GM08714 (cell line): ENCODE measurements around the gene PPP2R2C.

Experiments used
- H3K4me3 ChIP-seq: fragments of 200-500 bp; sonication (Bioruptor generic); 2 replicates; pipeline ENCODE4 v1.5.1; 2014; ENCODE audit warnings: mild to moderate bottlenecking, low read length, inconsistent platforms
- ZNF274 ChIP-seq: IDR thresholded peaks from 2 replicates; pipeline ENCODE4 v1.6.1; 2012; ENCODE audit warnings: mild to moderate bottlenecking, low read depth, low read length

The PPP2R2C gene

GRCh38 chr4:6378493-6379445 lies 93.6 kb downstream of the PPP2R2C start:
- no peak overlapping the region for H3K4me3 ChIP-seq
- no peak for TF ChIP-seq ZNF274

GRCh38 chr4:6377626-6378492 lies 94.6 kb downstream of the PPP2R2C start:
- no peak overlapping the region for H3K4me3 ChIP-seq
- no peak for TF ChIP-seq ZNF274

GRCh38 chr4:6375620-6376295 lies 96.7 kb downstream of the PPP2R2C start:
- no peak overlapping the region for H3K4me3 ChIP-seq
- no peak for TF ChIP-seq ZNF274

- H3K4me3 ChIP-seq: no peak overlapping the region
- TF ChIP-seq ZNF274: no peak
Measured at GRCh38 chr4:6374575-6374974, 97.8 kb downstream of the PPP2R2C start.

GRCh38 chr4:6373541-6374410 lies 98.6 kb downstream of the PPP2R2C start:
- TF ChIP-seq ZNF274: no peak
- no peak overlapping the region for H3K4me3 ChIP-seq

GRCh38 chr4:6372649-6373525 lies 99.5 kb downstream of the PPP2R2C start:
- no peak for TF ChIP-seq ZNF274
- no peak overlapping the region for H3K4me3 ChIP-seq

- H3K4me3 ChIP-seq: no peak overlapping the region
- no peak for TF ChIP-seq ZNF274
Measured at GRCh38 chr4:6371812-6372211, 100.6 kb downstream of the PPP2R2C start.

GRCh38 chr4:6371271-6371670 lies 101.1 kb downstream of the PPP2R2C start:
- no peak overlapping the region for H3K4me3 ChIP-seq
- TF ChIP-seq ZNF274: no peak

- no peak for TF ChIP-seq ZNF274
- H3K4me3 ChIP-seq: no peak overlapping the region
Measured at GRCh38 chr4:6369924-6370645, 102.3 kb downstream of the PPP2R2C start.

GRCh38 chr4:6369511-6369910 lies 102.9 kb downstream of the PPP2R2C start:
- no peak overlapping the region for H3K4me3 ChIP-seq
- TF ChIP-seq ZNF274: no peak

- no peak overlapping the region for H3K4me3 ChIP-seq
- TF ChIP-seq ZNF274: no peak
Measured at GRCh38 chr4:6369035-6369434, 103.4 kb downstream of the PPP2R2C start.

- no peak for TF ChIP-seq ZNF274
- H3K4me3 ChIP-seq: no peak overlapping the region
Measured at GRCh38 chr4:6368601-6369000, 103.8 kb downstream of the PPP2R2C start.
